GM12878 (cell line): ENCODE results near the gene LAMA2.

Source experiments
- BACH1 ChIP-seq: fragments of 450-650 bp; IDR thresholded peaks from 2 replicates; pipeline ENCODE4 v1.6.1; 2017; ENCODE audit warnings: mild to moderate bottlenecking, borderline replicate concordance
- CTCF ChIP-seq, 3 experiments: IDR thresholded peaks in 2 of 3; conservative IDR thresholded peaks in 1 of 3; 2 replicates each; pipeline ENCODE4 v1.5.1; 2011; ENCODE audit warnings: low read depth in 3 of 3, low read length in 3 of 3, mild to moderate bottlenecking in 3 of 3, control low read depth in 2 of 3, moderate library complexity in 2 of 3, inconsistent platforms in 1 of 3, mixed read lengths in 1 of 3; ENCODE audit not compliant: control insufficient read depth in 2 of 3, insufficient read depth in 1 of 3; ENCODE audit errors: extremely low read depth in 1 of 3
- ESRRA ChIP-seq: IDR thresholded peaks from 2 replicates; pipeline ENCODE4 v1.6.1; 2012; ENCODE audit warnings: mild to moderate bottlenecking, low read length, improper control_type of control experiment
- EZH2 ChIP-seq: IDR thresholded peaks from 2 replicates; pipeline ENCODE4 v1.6.1; 2012; ENCODE audit warnings: low read depth, mild to moderate bottlenecking, control low read depth, inconsistent platforms, low read length, borderline replicate concordance; ENCODE audit not compliant: control insufficient read depth
- FOXK2 ChIP-seq: fragments of 450-650 bp; IDR thresholded peaks from 2 replicates; pipeline ENCODE4 v1.6.1; 2017; ENCODE audit warnings: mild to moderate bottlenecking, moderate library complexity
- NFYA ChIP-seq: IDR thresholded peaks from 2 replicates; pipeline ENCODE4 v1.6.1; 2011; ENCODE audit warnings: low read depth, mild to moderate bottlenecking, low read length, improper control_type of control experiment, borderline replicate concordance
- NFYB ChIP-seq: IDR thresholded peaks from 2 replicates; pipeline ENCODE4 v1.6.1; 2011; ENCODE audit warnings: low read depth, mild to moderate bottlenecking, low read length, improper control_type of control experiment, moderate library complexity; ENCODE audit not compliant: insufficient read depth
- SRF ChIP-seq, 2 experiments: IDR thresholded peaks; 2 replicates each; pipeline ENCODE4 v1.6.1; 2011; ENCODE audit warnings: low read depth in 2 of 2, low read length in 2 of 2, mild to moderate bottlenecking in 1 of 2, moderate library complexity in 1 of 2
- STAT1 ChIP-seq: fragments of 450-650 bp; conservative IDR thresholded peaks from 2 replicates; pipeline ENCODE4 v1.6.1; 2014; ENCODE audit warnings: antibody characterized with exemption, mild to moderate bottlenecking
- TAF1 ChIP-seq: IDR thresholded peaks from 2 replicates; pipeline ENCODE4 v1.6.1; 2011; ENCODE audit warnings: mild to moderate bottlenecking, low read depth, low read length, borderline replicate concordance
- USF2 ChIP-seq: IDR thresholded peaks from 2 replicates; pipeline ENCODE4 v1.6.1; 2011; ENCODE audit warnings: low read depth, low read length, improper control_type of control experiment, borderline replicate concordance
- YBX1 ChIP-seq: fragments of 450-650 bp; IDR thresholded peaks from 2 replicates; pipeline ENCODE4 v1.6.1; 2016; ENCODE audit warnings: antibody characterized with exemption

- TF ChIP-seq FOXK2 = no peak
- no peak for TF ChIP-seq YBX1
- no peak for TF ChIP-seq NFYA
- no peak for TF ChIP-seq EZH2
- TF ChIP-seq ESRRA = no peak
- TF ChIP-seq TAF1 = no peak
- TF ChIP-seq NFYB = no peak
- TF ChIP-seq STAT1 = no peak
- TF ChIP-seq USF2 = no peak
- no peak for TF ChIP-seq BACH1
- no peak for TF ChIP-seq CTCF (IDR thresholded peaks at IDR 0.05 in 2 of 3, conservative IDR thresholded peaks at IDR 0.05 in 1 of 3; ENCODE audit: control insufficient read depth in 2 of 3, extremely low read depth in 1 of 3, insufficient read depth in 1 of 3, low read depth in 3 of 3, low read length in 3 of 3)
- no peak for TF ChIP-seq SRF (IDR thresholded peaks at IDR 0.05; ENCODE audit: low read depth in 2 of 2, low read length in 2 of 2)
Measured at GRCh38 chr6:129309154-129309553, 426.2 kb downstream of the LAMA2 start.
